Lower leg skin (tissue), 4 donors: ENCODE data around the gene UROC1. TPM values are rescaled to one million over a fixed set of nuclear protein-coding genes. Genes with fewer than 3 reads are reported as not detected.

Experiments used
- DNase-seq, 2 donors: peaks; one replicate each; pipeline ENCODE4 v3.0.0-alpha.2; 2019; ENCODE audit warnings: low spot score in 2 of 2
- H3K4me3 ChIP-seq: fragments of 200-600 bp; sonication (generic); 2 replicates; pipeline ENCODE4 v1.5.1; 2017; ENCODE audit warnings: mild to moderate bottlenecking, low read depth; ENCODE audit not compliant: poor library complexity, severe bottlenecking
- CTCF ChIP-seq, 3 donors: fragments of 450-650 bp; IDR thresholded peaks; one replicate each; pipeline ENCODE4 v1.5.1; 2016; ENCODE audit warnings: antibody characterized with exemption in 3 of 3, mild to moderate bottlenecking in 3 of 3, moderate library complexity in 2 of 3
- POLR2A ChIP-seq, 2 donors: fragments of 450-650 bp; IDR thresholded peaks; one replicate each; pipeline ENCODE4 v1.6.1; 2016 to 2017; ENCODE audit warnings: antibody characterized with exemption in 2 of 2, mild to moderate bottlenecking in 1 of 2, moderate library complexity in 1 of 2
- WGBS, 2 donors: methylation state at CpG; one replicate each; pipeline ENCODE4 v1.1.5; 2018; 5-methylcytosine and 5-hydroxymethylcytosine counted together
- intact Hi-C: fragments of 100-400 bp; cut with DNase I; formaldehyde crosslinking; loops from one replicate; pipeline ENCODE4 v1.15.0; 2023; ENCODE audit warnings: low total_unique reads
- total RNA-seq, 4 donors: library from RNA; depleted of rRNA; stranded (reverse); fragments of >200 nt; gene quantifications; one replicate each; pipeline ENCODE4 v1.1.0, GENCODE V29; 2016

UROC1 gene
- total RNA-seq, 4 donors from 2014 or later, result not detected

- intact Hi-C loops, result no loop called here
- DNase-seq, result peak in 1 of 2 donors; percentile 54
- WGBS, 2 donors, result 47 to 55% methylated on average over 9 of the region's 9 CpGs
Measured at GRCh38 chr3:126548556-126549466, 31.2 kb upstream of the UROC1 start.

DNA sequence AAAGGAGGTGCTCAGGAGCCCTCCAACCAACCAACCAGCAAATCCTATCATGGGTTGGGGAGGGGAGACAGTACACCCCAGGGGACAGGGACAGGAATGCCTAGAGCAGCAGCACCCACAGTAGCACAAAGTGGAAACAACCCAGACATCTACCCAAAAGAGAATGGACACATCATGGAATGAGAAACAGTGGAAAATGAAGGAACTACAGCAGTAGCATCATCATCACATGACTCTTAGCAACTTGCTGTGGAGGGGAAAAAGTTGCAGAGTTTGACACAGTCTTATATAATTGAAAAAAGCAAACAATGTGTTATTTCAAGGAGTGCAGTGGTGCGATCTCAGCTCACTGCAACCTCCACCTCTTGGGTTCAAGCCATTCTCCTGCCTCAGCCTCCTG, 30.1 kb upstream of the UROC1 start:
- DNase-seq, result peak in 1 of 2 donors; percentile 67
- TF ChIP-seq POLR2A (IDR thresholded peaks at IDR 0.05) (no peak), CTCF (IDR thresholded peaks at IDR 0.05) (no peak)
- no peak overlapping the region for H3K4me3 ChIP-seq
- 65 to 83% methylated on average over 1 of the region's 1 CpG for WGBS, 2 donors
- intact Hi-C loops, result no loop called here

More at GRCh38 chr3:126548556-126549466, 31.2 kb upstream of the UROC1 start:
- TF ChIP-seq POLR2A (IDR thresholded peaks at IDR 0.05) (no peak), CTCF (IDR thresholded peaks at IDR 0.05) (no peak)
- H3K4me3 ChIP-seq, result no peak overlapping the region

DNA sequence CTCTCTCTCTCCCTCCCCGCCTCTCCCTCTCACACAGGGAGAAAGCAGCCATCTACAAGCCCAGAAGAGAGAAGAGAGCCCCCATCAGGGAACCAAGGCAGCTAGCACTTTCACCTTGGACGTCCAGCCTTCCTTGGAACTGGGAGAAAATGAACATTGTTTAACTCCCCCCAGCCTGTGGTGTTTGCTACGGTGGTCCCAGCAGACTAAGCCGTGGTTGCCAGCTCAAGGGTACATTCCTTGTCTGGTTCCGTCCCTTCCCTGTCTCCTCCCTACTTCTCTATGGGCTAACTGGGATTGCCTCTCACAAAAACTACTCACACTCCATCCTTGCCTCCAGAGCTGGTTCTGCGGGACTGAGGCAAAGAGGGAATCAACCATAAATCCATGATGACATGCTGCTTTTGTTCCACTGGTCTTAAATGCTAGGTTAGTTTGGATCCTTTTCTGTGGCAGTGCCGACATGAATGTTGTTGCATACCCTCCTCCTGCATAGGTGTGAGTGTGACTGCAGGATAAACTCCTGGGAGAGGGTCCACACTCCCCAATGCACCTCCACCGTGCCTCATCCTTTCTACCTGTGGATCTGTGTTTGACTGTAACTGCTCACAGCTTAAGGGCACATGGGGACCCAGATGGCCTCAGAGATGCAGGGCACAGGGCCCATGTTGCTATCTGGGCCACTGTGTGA, 29.1 kb upstream of the UROC1 start:
- peak in 1 of 2 donors; percentile 63 for DNase-seq
- intact Hi-C loops, result no loop called here
- 74 to 80% methylated on average over 8 of the region's 8 CpGs for WGBS, 2 donors

DNA sequence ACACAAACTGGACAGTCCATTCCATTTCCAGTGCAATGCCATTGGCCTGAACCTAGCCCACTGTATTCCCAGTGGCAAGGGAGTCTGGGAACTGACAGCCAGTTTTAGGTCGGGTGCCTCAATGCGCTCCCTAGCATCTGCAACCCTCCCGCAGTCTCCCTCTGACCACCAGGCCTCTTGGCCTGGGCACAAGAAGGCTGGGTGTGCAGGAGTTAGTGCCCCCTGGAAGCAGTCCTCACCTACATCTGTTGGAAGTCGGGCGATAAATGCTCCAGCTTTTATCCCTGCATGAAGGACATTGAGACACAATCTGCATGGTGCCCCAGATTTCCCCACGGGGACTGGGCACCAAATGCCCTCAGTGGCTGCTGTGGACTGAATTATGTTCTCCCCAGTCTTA, 28.4 kb upstream of the UROC1 start:
- TF ChIP-seq POLR2A (IDR thresholded peaks at IDR 0.05) (no peak), CTCF (IDR thresholded peaks at IDR 0.05) (no peak)
- no peak overlapping the region for H3K4me3 ChIP-seq
- intact Hi-C loops, result no loop called here
- 90 to 93% methylated on average over 6 of the region's 6 CpGs for WGBS, 2 donors
- peak in 1 of 2 donors; percentile 71 for DNase-seq

More for the DNA sequence above, 29.1 kb upstream of the UROC1 start:
- H3K4me3 ChIP-seq, result no peak overlapping the region
- TF ChIP-seq POLR2A (IDR thresholded peaks at IDR 0.05) (no peak), CTCF (IDR thresholded peaks at IDR 0.05) (no peak)

- WGBS, 2 donors, result 77 to 86% methylated on average over 5 of the region's 5 CpGs
- DNase-seq, result peak in 1 of 2 donors; percentile 62
- TF ChIP-seq CTCF (IDR thresholded peaks at IDR 0.05), result no peak
- TF ChIP-seq POLR2A (IDR thresholded peaks at IDR 0.05), result no peak
- intact Hi-C loops, result no loop called here
- no peak overlapping the region for H3K4me3 ChIP-seq
Measured at GRCh38 chr3:126545544-126545943, 28.0 kb upstream of the UROC1 start.
